Muscle layer of duodenum (tissue), 2 donors: ENCODE results near the gene ADIRF.
"Not testable (repeated sequence)": the region's sequence is repeated elsewhere in the genome, so short reads cannot be mapped to it uniquely, and the experiment has no call there.

Experiments
- H3K27ac ChIP-seq: one replicate; pipeline ENCODE4 v1.7.0; 2013; ENCODE audit warnings: mild to moderate bottlenecking, low read length
- H3K27me3 ChIP-seq: one replicate; pipeline ENCODE4 v1.7.0; 2013; ENCODE audit warnings: low read depth, mild to moderate bottlenecking, control low read depth, low read length
- H3K36me3 ChIP-seq, 2 donors: one replicate each; pipeline ENCODE4 v1.7.0; 2013; ENCODE audit warnings: low read length in 2 of 2, control low read depth in 1 of 2, mild to moderate bottlenecking in 1 of 2; ENCODE audit not compliant: insufficient read depth in 2 of 2, control insufficient read depth in 1 of 2
- H3K4me1 ChIP-seq, 2 donors: one replicate each; pipeline ENCODE4 v1.7.0; 2013; ENCODE audit warnings: low read length in 2 of 2, mild to moderate bottlenecking in 2 of 2, control low read depth in 1 of 2, moderate library complexity in 1 of 2; ENCODE audit not compliant: insufficient read depth in 2 of 2, control insufficient read depth in 1 of 2
- H3K4me3 ChIP-seq, 2 donors: one replicate each; pipeline ENCODE4 v1.7.0; 2013; ENCODE audit warnings: low read length in 2 of 2, low read depth in 1 of 2, mild to moderate bottlenecking in 1 of 2
- H3K9me3 ChIP-seq, 2 donors: one replicate each; pipeline ENCODE4 v1.7.0; 2013; ENCODE audit warnings: low read length in 2 of 2, control low read depth in 1 of 2, mild to moderate bottlenecking in 1 of 2; ENCODE audit not compliant: control insufficient read depth in 1 of 2
- donor health status: healthy.

The ADIRF gene

GRCh38 chr10:86947806-86948205, 20.5 kb upstream of the ADIRF start:
- not testable (repeated sequence) for H3K27me3 ChIP-seq, H3K27ac ChIP-seq, H3K4me3 ChIP-seq, H3K36me3 ChIP-seq, H3K9me3 ChIP-seq
- H3K4me1 ChIP-seq, result peaks cover 0 to 20% of the 10 kb centered on the region in 2 donors

GRCh38 chr10:86950349-86950748, 17.9 kb upstream of the ADIRF start:
- Histone ChIP-seq H3K9me3 (peaks cover 0 to 4% of the 10 kb centered on the region in 2 donors), H3K36me3 (no peaks in the 10 kb centered on the region), H3K27me3 (no peaks in the 10 kb centered on the region), H3K4me3 (no peak overlapping the region), H3K4me1 (peaks cover 0 to 12% of the 10 kb centered on the region in 2 donors), H3K27ac (no peak overlapping the region)

GRCh38 chr10:86951184-86951761, 17.0 kb upstream of the ADIRF start:
- Histone ChIP-seq H3K27ac (no peak overlapping the region), H3K9me3 (peaks cover 0 to 4% of the 10 kb centered on the region in 2 donors), H3K27me3 (no peaks in the 10 kb centered on the region), H3K4me1 (peaks cover 0 to 4% of the 10 kb centered on the region in 2 donors), H3K4me3 (no peak overlapping the region), H3K36me3 (no peaks in the 10 kb centered on the region)

- H3K27ac ChIP-seq, result no peak overlapping the region
- H3K27me3 ChIP-seq, result no peaks in the 10 kb centered on the region
- no peaks in the 10 kb centered on the region for H3K36me3 ChIP-seq
- no peak overlapping the region for H3K4me3 ChIP-seq
- peaks cover 0 to 4% of the 10 kb centered on the region in 2 donors for H3K4me1 ChIP-seq
- peaks cover 0 to 4% of the 10 kb centered on the region in 2 donors for H3K9me3 ChIP-seq
Measured at GRCh38 chr10:86952106-86952505, 16.2 kb upstream of the ADIRF start.

GRCh38 chr10:86952697-86953096, 15.6 kb upstream of the ADIRF start:
- H3K9me3 ChIP-seq, H3K36me3 ChIP-seq, H3K27me3 ChIP-seq, H3K4me3 ChIP-seq, H3K4me1 ChIP-seq, H3K27ac ChIP-seq: not testable (repeated sequence)

GRCh38 chr10:86953747-86954680, 14.3 kb upstream of the ADIRF start:
- H3K27me3 ChIP-seq, result no peaks in the 10 kb centered on the region
- H3K27ac ChIP-seq, result peak overlapping the region; percentile 65
- H3K4me3 ChIP-seq, result no peak overlapping the region
- peaks cover 7 to 12% of the 10 kb centered on the region in 2 donors for H3K4me1 ChIP-seq
- H3K9me3 ChIP-seq, result peaks cover 0 to 4% of the 10 kb centered on the region in 2 donors
- H3K36me3 ChIP-seq, result no peaks in the 10 kb centered on the region

- peaks cover 0 to 4% of the 10 kb centered on the region in 2 donors for H3K9me3 ChIP-seq
- H3K4me1 ChIP-seq, result peaks cover 8 to 17% of the 10 kb centered on the region in 2 donors
- H3K36me3 ChIP-seq, result no peaks in the 10 kb centered on the region
- H3K27me3 ChIP-seq, result no peaks in the 10 kb centered on the region
- peak overlapping the region; percentile 19 to 21 for H3K4me3 ChIP-seq
- peak overlapping the region; percentile 65 for H3K27ac ChIP-seq
Measured at GRCh38 chr10:86954681-86955500, 13.4 kb upstream of the ADIRF start.

- H3K9me3 ChIP-seq, result peaks cover 0 to 4% of the 10 kb centered on the region in 2 donors
- peak overlapping the region; percentile 16 to 21 for H3K4me3 ChIP-seq
- no peaks in the 10 kb centered on the region for H3K36me3 ChIP-seq
- no peaks in the 10 kb centered on the region for H3K27me3 ChIP-seq
- peaks cover 8 to 18% of the 10 kb centered on the region in 2 donors for H3K4me1 ChIP-seq
- peak overlapping the region; percentile 65 for H3K27ac ChIP-seq
Measured at GRCh38 chr10:86955501-86956194, 12.6 kb upstream of the ADIRF start.

- no peaks in the 10 kb centered on the region for H3K27me3 ChIP-seq
- peaks cover 8 to 18% of the 10 kb centered on the region in 2 donors for H3K4me1 ChIP-seq
- no peak overlapping the region for H3K27ac ChIP-seq
- H3K4me3 ChIP-seq, result peak overlapping the region in 1 of 2 donors; percentile 26
- no peaks in the 10 kb centered on the region for H3K36me3 ChIP-seq
- H3K9me3 ChIP-seq, result peaks cover 0 to 4% of the 10 kb centered on the region in 2 donors
Measured at GRCh38 chr10:86956195-86956847, 12.0 kb upstream of the ADIRF start.

GRCh38 chr10:86956848-86957448, 11.3 kb upstream of the ADIRF start:
- peaks cover 0 to 4% of the 10 kb centered on the region in 2 donors for H3K9me3 ChIP-seq
- peak overlapping the region; percentile 75 for H3K27ac ChIP-seq
- peaks cover 8 to 18% of the 10 kb centered on the region in 2 donors for H3K4me1 ChIP-seq
- H3K4me3 ChIP-seq, result peak overlapping the region; percentile 21 to 26
- H3K27me3 ChIP-seq, result no peaks in the 10 kb centered on the region
- H3K36me3 ChIP-seq, result no peaks in the 10 kb centered on the region
